Activated CD8-positive, alpha-beta T cell treated with anti-CD3 and anti-CD28 coated beads for 36 hours (primary cell): Measurements from ENCODE around the gene SLC39A7. TPM values are rescaled to one million over a fixed set of nuclear protein-coding genes. Genes with fewer than 3 reads are reported as not detected.

Source experiments
- ATAC-seq: fragments of 200-7000 bp; cut with Tn5 transposase; one replicate; pipeline ENCODE4 v1.10.0; 2021; ENCODE audit warnings: mild to moderate bottlenecking, moderate library complexity
- CTCF ChIA-PET: fragments of 350-600 bp; sonication (Branson Sonifier 250); formaldehyde crosslinking; loops from one replicate; lab custom pipeline; 2021; ENCODE audit warnings: antibody characterized with exemption; lab: Charles Lee
- POLR2A ChIA-PET: fragments of 350-600 bp; sonication (Branson Sonifier 250); formaldehyde crosslinking; loops from one replicate; lab custom pipeline; 2021; ENCODE audit warnings: antibody characterized with exemption; lab: Charles Lee
- DNase-seq: peaks from one replicate; pipeline ENCODE4 v3.0.0-alpha.2; 2020
- H3K27ac Mint-ChIP-seq: one replicate; pipeline ENCODE4 v1.8.0; 2021; ENCODE audit warnings: mild to moderate bottlenecking, mixed read lengths
- H3K27me3 Mint-ChIP-seq: one replicate; pipeline ENCODE4 v1.8.0; 2021; ENCODE audit warnings: mixed read lengths
- H3K36me3 Mint-ChIP-seq: one replicate; pipeline ENCODE4 v1.8.0; 2021; ENCODE audit warnings: low read depth, mixed read lengths
- H3K4me1 Mint-ChIP-seq: one replicate; pipeline ENCODE4 v1.8.0; 2021; ENCODE audit warnings: low read depth, mixed read lengths
- H3K4me3 Mint-ChIP-seq: one replicate; pipeline ENCODE4 v1.8.0; 2021; ENCODE audit warnings: mild to moderate bottlenecking, moderate library complexity, mixed read lengths
- H3K9me3 Mint-ChIP-seq: one replicate; pipeline ENCODE4 v1.8.0; 2021; ENCODE audit warnings: mixed read lengths
- CTCF ChIP-seq: fragments of 200-600 bp; IDR thresholded peaks from one replicate; pipeline ENCODE4 v1.8.0; 2022; ENCODE audit warnings: antibody characterized with exemption, mild to moderate bottlenecking
- intact Hi-C: fragments of 100-400 bp; cut with micrococcal nuclease; formaldehyde crosslinking; loops from one replicate; pipeline ENCODE4 v1.10.0; 2022
- total RNA-seq, 2 experiments: library from RNA; stranded (reverse); gene quantifications; one replicate each; pipeline ENCODE4 v1.2.3, GENCODE V29; 2021

Gene SLC39A7
- total RNA-seq, 2 experiments from 2014 or later, result 43.1 to 43.3 TPM

DNA sequence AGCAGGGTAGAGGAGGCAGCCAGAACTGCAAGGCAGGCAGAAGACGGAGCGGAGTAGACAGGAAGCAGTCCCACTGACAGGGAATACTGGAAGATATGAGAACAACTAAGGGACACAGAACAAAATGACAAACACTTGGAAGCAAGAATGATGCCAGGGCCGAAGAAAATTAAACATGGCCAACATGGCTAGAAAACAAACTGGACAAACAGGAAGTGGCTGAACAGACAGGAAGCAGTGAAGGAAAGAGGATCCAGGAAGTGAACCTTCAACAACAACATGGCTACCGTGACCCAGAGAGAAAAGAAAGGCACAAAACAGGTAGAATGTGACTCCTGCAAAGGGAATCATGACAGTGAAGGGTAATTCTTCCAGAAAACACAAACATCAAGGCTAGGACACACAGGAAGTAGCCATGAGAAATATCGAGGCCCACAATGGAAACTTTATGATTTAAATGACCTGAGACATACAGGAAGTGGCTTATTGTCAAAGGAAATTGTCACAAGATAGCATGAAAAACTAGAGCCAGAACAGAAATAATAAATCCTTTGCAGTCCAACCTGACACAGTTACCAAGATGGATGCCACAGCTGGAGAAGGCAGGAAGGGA, 17.5 kb upstream of the SLC39A7 start:
- ChIA-PET CTCF (interaction anchor here (0.9 to 1.5 kb wide), 3 partner anchors 14 to 65 kb away, joined by 3 to 18 read pairs (median 11); no protein-coding TSS in a partner anchor), POLR2A (interaction anchor here (0.8 to 1.6 kb wide), 6 partner anchors 10 to 88 kb away, joined by 3 to 6 read pairs (median 4); partner anchors contain the start of genes RING1 and VPS52)
- Mint-ChIP-seq H3K4me1 (peaks cover 19% of the 10 kb centered on the region), H3K9me3 (peaks cover 16% of the 10 kb centered on the region), H3K27me3 (peaks cover 2% of the 10 kb centered on the region), H3K36me3 (peaks cover 18% of the 10 kb centered on the region), H3K4me3 (peak overlapping the region; percentile 53), H3K27ac (peak overlapping the region; percentile 99)
- peak; percentile 54 for ATAC-seq
- no peak for DNase-seq
- intact Hi-C loops, result no loop called here
- no peak for TF ChIP-seq CTCF

GRCh38 chr6:33185190-33185589, 15.5 kb upstream of the SLC39A7 start:
- Mint-ChIP-seq H3K27me3 (peaks cover 2% of the 10 kb centered on the region), H3K36me3 (peaks cover 18% of the 10 kb centered on the region), H3K4me3 (no peak overlapping the region), H3K27ac (no peak overlapping the region), H3K9me3 (peaks cover 16% of the 10 kb centered on the region), H3K4me1 (peaks cover 19% of the 10 kb centered on the region)
- POLR2A ChIA-PET, result no interaction called here
- DNase-seq (no peak), ATAC-seq (no peak)
- intact Hi-C loops, result no loop called here
- CTCF ChIA-PET, result no interaction called here
- TF ChIP-seq CTCF, result no peak

GRCh38 chr6:33185654-33186187, 14.9 kb upstream of the SLC39A7 start:
- Mint-ChIP-seq H3K27me3 (peaks cover 5% of the 10 kb centered on the region), H3K9me3 (peaks cover 16% of the 10 kb centered on the region), H3K4me3 (no peak overlapping the region), H3K27ac (no peak overlapping the region), H3K36me3 (peaks cover 18% of the 10 kb centered on the region), H3K4me1 (peaks cover 19% of the 10 kb centered on the region)
- no peak for TF ChIP-seq CTCF
- intact Hi-C loops, result no loop called here
- CTCF ChIA-PET, result no interaction called here
- DNase-seq, result no peak
- POLR2A ChIA-PET, result interaction anchor here (0.8 kb wide), 1 partner anchor 10 kb away, joined by 3 read pairs; no protein-coding TSS in a partner anchor
- ATAC-seq, result no peak

- Mint-ChIP-seq H3K4me3 (no peak overlapping the region), H3K27me3 (peaks cover 14% of the 10 kb centered on the region), H3K4me1 (peaks cover 23% of the 10 kb centered on the region), H3K27ac (no peak overlapping the region), H3K9me3 (peaks cover 14% of the 10 kb centered on the region), H3K36me3 (peaks cover 14% of the 10 kb centered on the region)
- no peak for ATAC-seq
- TF ChIP-seq CTCF, result no peak
- DNase-seq, result no peak
- POLR2A ChIA-PET, result no interaction called here
- CTCF ChIA-PET, result no interaction called here
- intact Hi-C loops, result no loop called here
Measured at GRCh38 chr6:33187809-33188208, 12.9 kb upstream of the SLC39A7 start.

DNA sequence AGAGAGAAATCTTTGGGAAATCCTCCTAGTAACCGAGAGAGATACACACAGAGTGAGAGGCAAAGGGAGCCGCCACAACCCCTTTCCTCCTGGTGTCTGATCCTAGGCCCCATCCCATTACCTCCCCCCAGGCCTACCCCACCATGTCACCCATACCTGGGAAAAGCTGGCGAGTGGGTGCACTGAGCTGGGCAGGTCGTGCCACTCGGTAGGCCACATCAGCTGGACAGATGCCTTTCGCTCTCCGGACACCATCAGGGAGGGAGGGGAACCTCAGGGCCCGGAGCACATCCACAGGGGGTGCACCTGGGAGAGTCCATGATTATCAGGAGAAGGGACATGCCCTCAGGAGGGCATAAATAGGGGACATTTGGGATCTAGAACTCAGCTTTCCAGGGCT, 11.5 kb upstream of the SLC39A7 start:
- Mint-ChIP-seq H3K4me3 (no peak overlapping the region), H3K36me3 (peaks cover 5% of the 10 kb centered on the region), H3K27me3 (peaks cover 14% of the 10 kb centered on the region), H3K9me3 (peaks cover 2% of the 10 kb centered on the region), H3K27ac (no peak overlapping the region), H3K4me1 (peaks cover 20% of the 10 kb centered on the region)
- DNase-seq (no peak), ATAC-seq (no peak)
- ChIA-PET POLR2A (interaction anchor here (1.4 to 2.1 kb wide), 2 partner anchors 14 to 16 kb away, joined by 5 to 6 read pairs; partner anchors contain the start of gene HSD17B8), CTCF (interaction anchor here (1.0 to 2.0 kb wide), 4 partner anchors 9 to 63 kb away, joined by 3 to 8 read pairs (median 8); no protein-coding TSS in a partner anchor)
- intact Hi-C loops, result no loop called here
- TF ChIP-seq CTCF, result no peak
